Endodermal cell (in vitro differentiated cells): ENCODE results near the gene CERS6. TPM values are rescaled to one million over a fixed set of nuclear protein-coding genes. Genes with fewer than 3 reads are reported as not detected.

Experiments used
- DNase-seq: peaks from one replicate; pipeline ENCODE4 v3.0.0-alpha.2; 2017
- H3K27ac ChIP-seq: 2 replicates; pipeline ENCODE4 v1.5.1; 2013; ENCODE audit warnings: mild to moderate bottlenecking, low read depth, low read length, moderate library complexity
- H3K27me3 ChIP-seq: 2 replicates; pipeline ENCODE4 v1.6.1; 2013; ENCODE audit warnings: mild to moderate bottlenecking, low read length, moderate library complexity; ENCODE audit not compliant: insufficient read depth, control insufficient read depth, poor library complexity, severe bottlenecking
- H3K36me3 ChIP-seq: 2 replicates; pipeline ENCODE4 v1.7.0; 2013; ENCODE audit warnings: mild to moderate bottlenecking, low read length, moderate library complexity; ENCODE audit not compliant: control insufficient read depth, insufficient read depth
- H3K4me1 ChIP-seq: one replicate; pipeline ENCODE4 v1.7.0; 2013; ENCODE audit warnings: low read length; ENCODE audit not compliant: control insufficient read depth, insufficient read depth
- H3K4me3 ChIP-seq: 2 replicates; pipeline ENCODE4 v1.5.1; 2013; ENCODE audit warnings: mild to moderate bottlenecking, low read length, moderate library complexity
- H3K9ac ChIP-seq: 2 replicates; pipeline ENCODE4 v1.6.1; 2013; ENCODE audit warnings: mild to moderate bottlenecking, low read length, moderate library complexity; ENCODE audit not compliant: poor library complexity, severe bottlenecking; ENCODE audit errors: extremely low read depth
- H3K9me3 ChIP-seq: 2 replicates; pipeline ENCODE4 v1.6.1; 2013; ENCODE audit warnings: mild to moderate bottlenecking, low read length, moderate library complexity; ENCODE audit not compliant: control insufficient read depth
- H3K27ac Mint-ChIP-seq: 2 replicates; pipeline ENCODE4 v1.8.0; 2020; ENCODE audit warnings: mixed read lengths
- H3K27me3 Mint-ChIP-seq: 2 replicates; pipeline ENCODE4 v1.8.0; 2021; ENCODE audit warnings: mild to moderate bottlenecking, mixed read lengths; ENCODE audit not compliant: insufficient read depth
- H3K36me3 Mint-ChIP-seq: 2 replicates; pipeline ENCODE4 v1.8.0; 2020; ENCODE audit warnings: low read depth, mixed read lengths
- H3K4me1 Mint-ChIP-seq: 2 replicates; pipeline ENCODE4 v1.8.0; 2020; ENCODE audit warnings: mixed read lengths
- H3K4me3 Mint-ChIP-seq: 2 replicates; pipeline ENCODE4 v1.8.0; 2020; ENCODE audit warnings: mild to moderate bottlenecking, moderate library complexity, mixed read lengths
- H3K9me3 Mint-ChIP-seq: 2 replicates; pipeline ENCODE4 v1.8.0; 2020; ENCODE audit warnings: mild to moderate bottlenecking, mixed read lengths
- CTCF ChIP-seq: fragments of 200-600 bp; sonication (generic); conservative IDR thresholded peaks from 2 replicates; pipeline ENCODE4 v1.5.0; 2021; ENCODE audit warnings: antibody characterized with exemption, mild to moderate bottlenecking
- WGBS, 2 experiments: methylation state at CpG; one replicate each; pipeline versions ENCODE4 v1.1.5 to v1.1.7; 2013; ENCODE audit warnings: missing lambda C conversion rate in 2 of 2, mixed read lengths in 1 of 2; ENCODE audit not compliant: insufficient coverage in 1 of 2, insufficient read length in 1 of 2; 5-methylcytosine and 5-hydroxymethylcytosine counted together
- total RNA-seq, 2 donors: library from RNA; stranded (reverse); fragmentation: NEBNext Ultra II Directional in 1 of 2; extraction: Animal tissue kit (Norgen Biotek cat#: 25700) in 1 of 2; gene quantifications; 2 replicates in 1 of 2; 3 replicates in 1 of 2; pipeline ENCODE4 v1.2.1, GENCODE V29; 2021

The CERS6 gene
- total RNA-seq, 2 donors from 2014 or later, result 41.3 to 52.0 TPM

- H3K27me3 ChIP-seq, result no peaks in the 10 kb centered on the region
- no peak for TF ChIP-seq CTCF
- H3K4me3 Mint-ChIP-seq, result no peak overlapping the region
- DNase-seq, result no peak
- no peaks in the 10 kb centered on the region for H3K27me3 Mint-ChIP-seq
- H3K27ac Mint-ChIP-seq, result no peak overlapping the region
- no peaks in the 10 kb centered on the region for H3K9me3 ChIP-seq
- no peak overlapping the region for H3K27ac ChIP-seq
- no peak overlapping the region for H3K4me3 ChIP-seq
- H3K36me3 ChIP-seq, result peaks cover 9% of the 10 kb centered on the region
- peaks cover 6% of the 10 kb centered on the region for H3K4me1 ChIP-seq
- H3K9ac ChIP-seq, result no peak overlapping the region
- 97% methylated on average over 8 of the region's 8 CpGs for WGBS, 2 experiments
- peaks cover 63% of the 10 kb centered on the region for H3K4me1 Mint-ChIP-seq
- no peaks in the 10 kb centered on the region for H3K9me3 Mint-ChIP-seq
- H3K36me3 Mint-ChIP-seq, result peaks cover 1% of the 10 kb centered on the region
Measured at GRCh38 chr2:168752361-168752760, 296.3 kb downstream of the CERS6 start.

DNA sequence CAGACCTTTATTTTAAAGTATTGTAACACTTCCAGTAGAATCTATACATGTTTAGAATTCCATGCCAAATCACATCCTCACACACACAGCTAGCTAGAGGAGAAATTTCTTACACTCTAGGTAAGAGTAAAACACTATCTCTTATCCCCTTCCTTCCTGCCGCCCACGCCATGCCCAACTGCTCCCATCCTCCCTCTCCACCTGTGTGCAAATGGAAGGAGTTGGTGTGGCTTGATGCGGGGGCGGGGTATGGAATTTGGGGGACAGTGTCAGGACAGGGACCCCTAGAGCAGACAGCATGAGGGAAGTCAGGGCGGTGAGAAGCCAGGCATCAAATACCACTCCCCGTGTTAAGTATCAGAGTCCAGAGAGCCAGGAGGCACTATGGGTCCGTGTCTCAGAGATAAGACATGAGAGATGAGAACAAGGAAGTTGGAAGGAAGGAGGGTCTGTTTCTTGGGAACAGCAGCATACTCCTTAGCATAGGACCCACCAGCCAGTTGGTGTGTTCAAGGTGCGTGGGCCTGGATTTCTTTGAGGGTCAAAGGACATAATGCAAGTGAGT is 297.8 kb downstream of the CERS6 start:
- no peaks in the 10 kb centered on the region for H3K9me3 ChIP-seq
- WGBS, 2 experiments, result 88 to 100% methylated on average over 4 to 7 of the region's 8 CpGs
- H3K4me1 ChIP-seq, result peaks cover 6% of the 10 kb centered on the region
- no peak overlapping the region for H3K27ac Mint-ChIP-seq
- H3K36me3 ChIP-seq, result peaks cover 21% of the 10 kb centered on the region
- H3K27me3 ChIP-seq, result no peaks in the 10 kb centered on the region
- no peak overlapping the region for H3K9ac ChIP-seq
- peaks cover 3% of the 10 kb centered on the region for H3K36me3 Mint-ChIP-seq
- no peak for DNase-seq
- no peak overlapping the region for H3K4me3 Mint-ChIP-seq
- no peak overlapping the region for H3K4me3 ChIP-seq
- H3K9me3 Mint-ChIP-seq, result no peaks in the 10 kb centered on the region
- peaks cover 59% of the 10 kb centered on the region for H3K4me1 Mint-ChIP-seq
- TF ChIP-seq CTCF, result no peak
- H3K27ac ChIP-seq, result no peak overlapping the region
- no peaks in the 10 kb centered on the region for H3K27me3 Mint-ChIP-seq

DNA sequence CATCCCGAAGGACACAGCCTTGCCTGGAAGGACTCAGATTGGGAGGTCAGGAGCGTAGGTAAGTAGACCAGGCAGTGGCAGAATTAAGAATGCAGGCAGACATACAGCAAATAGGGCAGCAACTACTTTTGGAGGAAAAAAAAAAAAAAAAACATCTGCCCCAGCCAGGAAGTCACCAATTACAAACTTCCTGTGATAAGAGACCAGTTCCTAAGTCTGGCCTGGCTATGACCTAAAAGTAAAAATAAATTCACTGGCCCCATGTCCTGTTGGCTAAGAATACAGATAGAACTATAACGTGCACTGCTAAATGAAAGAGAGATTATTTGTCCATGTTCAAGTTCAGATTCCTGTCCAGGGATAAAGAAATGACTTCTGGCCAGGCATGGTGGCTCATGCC is 301.2 kb downstream of the CERS6 start:
- Mint-ChIP-seq H3K27me3 (no peaks in the 10 kb centered on the region), H3K4me3 (no peak overlapping the region), H3K36me3 (peaks cover 8% of the 10 kb centered on the region), H3K27ac (no peak overlapping the region), H3K9me3 (no peaks in the 10 kb centered on the region), H3K4me1 (peaks cover 36% of the 10 kb centered on the region)
- H3K4me1 ChIP-seq, result peaks cover 6% of the 10 kb centered on the region
- H3K9me3 ChIP-seq, result no peaks in the 10 kb centered on the region
- H3K4me3 ChIP-seq, result no peak overlapping the region
- peaks cover 29% of the 10 kb centered on the region for H3K36me3 ChIP-seq
- WGBS, 2 experiments, result 93 to 94% methylated on average over 3 of the region's 3 CpGs
- DNase-seq, result no peak
- no peak overlapping the region for H3K9ac ChIP-seq
- TF ChIP-seq CTCF, result no peak
- no peaks in the 10 kb centered on the region for H3K27me3 ChIP-seq
- H3K27ac ChIP-seq, result no peak overlapping the region
